HepG2 (cell line): ENCODE measurements around the gene PTPRM. TPM values are rescaled to one million over a fixed set of nuclear protein-coding genes. Genes with fewer than 3 reads are reported as not detected.

ENCODE experiments used
- ATAC-seq: fragments of 200-7000 bp; cut with Tn5 transposase; 3 replicates; pipeline ENCODE4 v1.9.1; 2020; ENCODE audit warnings: mild to moderate bottlenecking, moderate library complexity
- BruUV-seq: library from RNA; stranded (reverse); fragments of 400-500 nt; replicated peaks from 2 replicates; lab custom pipeline; 2021; lab: Mats Ljungman, UMichigan
- CTCF ChIA-PET: fragments of 300-600 bp; formaldehyde crosslinking; extraction: SDS; loops from one replicate; lab custom pipeline; 2021; ENCODE audit warnings: low total read pairs, inconsistent platforms, low intra/inter-chr PET ratio; lab: Yijun Ruan, JAX
- POLR2A ChIA-PET: fragments of 350-600 bp; sonication (Branson Sonifier 250); formaldehyde crosslinking; loops from one replicate; lab custom pipeline; 2020; ENCODE audit warnings: antibody characterized with exemption, inconsistent platforms; lab: Yijun Ruan, JAX
- DNase-seq: peaks from one replicate; pipeline ENCODE4 v3.0.0-alpha.2; 2015; ENCODE audit warnings: low spot score
- FAIRE-seq: peaks from 3 replicates; lab custom pipeline; 2011; peaks lifted over from hg19 to GRCh38; lab: Jason Lieb, UNC
- H2AFZ ChIP-seq: one replicate; pipeline ENCODE4 v1.6.1; 2011; ENCODE audit warnings: low read length, inconsistent platforms
- H3K27ac ChIP-seq: fragments of 300-600 bp; 3 replicates; pipeline ENCODE4 v1.8.0; 2011; ENCODE audit warnings: mixed run types, mild to moderate bottlenecking, mixed read lengths, low read length, inconsistent platforms; ENCODE audit not compliant: insufficient read depth; ENCODE audit errors: extremely low read length
- H3K27me3 ChIP-seq, 2 experiments: fragments of 200-600 bp in 1 of 2; 2 replicates in 1 of 2; 3 replicates in 1 of 2; pipeline versions ENCODE4 v1.6.0 to v1.8.0; 2011; ENCODE audit warnings: low read length in 2 of 2, mild to moderate bottlenecking in 2 of 2, moderate library complexity in 2 of 2, inconsistent platforms in 1 of 2; ENCODE audit not compliant: insufficient read depth in 2 of 2, control insufficient read depth in 1 of 2
- H3K36me3 ChIP-seq, 2 experiments: fragments of 200-600 bp in 1 of 2; replicated peaks in 1 of 2; 2 replicates in 1 of 2; 3 replicates in 1 of 2; pipeline versions ENCODE4 v1.5.1 to v1.8.0; 2011; ENCODE audit warnings: low read length in 2 of 2, inconsistent platforms in 1 of 2; ENCODE audit not compliant: insufficient read depth in 2 of 2, control insufficient read depth in 1 of 2
- H3K4me1 ChIP-seq: 2 replicates; pipeline ENCODE4 v1.5.1; 2012; ENCODE audit warnings: low read length, inconsistent platforms; ENCODE audit not compliant: insufficient read depth
- H3K4me2 ChIP-seq: 2 replicates; pipeline ENCODE4 v1.6.0; 2011; ENCODE audit warnings: low read depth, low read length, inconsistent platforms
- H3K4me3 ChIP-seq, 3 experiments: fragments of 200-600 bp in 1 of 3; sonication (generic), shearing (Covaris generic) in 1 of 3; replicated peaks in 1 of 3; 2 replicates each; pipeline ENCODE4 v1.5.1; 2011 to 2016; ENCODE audit warnings: low read length in 3 of 3, inconsistent platforms in 2 of 3, low read depth in 2 of 3, mild to moderate bottlenecking in 2 of 3, control low read depth in 1 of 3, mixed read lengths in 1 of 3; ENCODE audit not compliant: insufficient read depth in 1 of 3
- H3K79me2 ChIP-seq: one replicate; pipeline ENCODE4 v1.6.1; 2011; ENCODE audit warnings: low read length, inconsistent platforms; ENCODE audit not compliant: insufficient read depth
- H3K9ac ChIP-seq: 2 replicates; pipeline ENCODE4 v1.6.0; 2011; ENCODE audit warnings: mild to moderate bottlenecking, low read depth, low read length, inconsistent platforms; ENCODE audit not compliant: insufficient read depth
- H3K9me3 ChIP-seq: 2 replicates; pipeline ENCODE4 v1.5.1; 2012; ENCODE audit warnings: mild to moderate bottlenecking, low read length
- H4K20me1 ChIP-seq: 2 replicates; pipeline ENCODE4 v1.6.0; 2011; ENCODE audit warnings: inconsistent platforms, mild to moderate bottlenecking, low read length, moderate library complexity; ENCODE audit not compliant: insufficient read depth
- ARNT ChIP-seq: fragments of 450-650 bp; IDR thresholded peaks from 2 replicates; pipeline ENCODE4 v1.6.1; 2017
- ARNTL ChIP-seq: sonication (generic); formaldehyde crosslinking; IDR thresholded peaks from 2 replicates; pipeline ENCODE4 v1.4.0; 2020; ENCODE audit warnings: mild to moderate bottlenecking, missing genetic modification reagents
- CC2D1A ChIP-seq: sonication (generic); formaldehyde crosslinking; IDR thresholded peaks from 2 replicates; pipeline ENCODE4 v1.8.1; 2023; ENCODE audit warnings: mild to moderate bottlenecking, missing genetic modification reagents
- CREB1 ChIP-seq, 2 experiments: fragments of 450-650 bp in 1 of 2; IDR thresholded peaks; 2 replicates each; pipeline ENCODE4 v1.6.1; 2016 to 2017; ENCODE audit warnings: control low read depth in 1 of 2, mild to moderate bottlenecking in 1 of 2, missing compliant biosample characterization in 1 of 2, missing genetic modification characterization in 1 of 2
- EZH2 ChIP-seq: conservative IDR thresholded peaks from 2 replicates; pipeline ENCODE4 v1.6.1; 2012; ENCODE audit warnings: mild to moderate bottlenecking, low read depth, low read length, moderate library complexity
- HNRNPLL ChIP-seq: fragments of 200-400 bp; formaldehyde crosslinking; IDR thresholded peaks from 2 replicates; pipeline ENCODE4 v1.6.1; 2017; ENCODE audit warnings: mild to moderate bottlenecking, low read depth, low read length; ENCODE audit not compliant: poor library complexity, severe bottlenecking
- KMT2B ChIP-seq: IDR thresholded peaks from 2 replicates; pipeline ENCODE4 v1.6.1; 2016; ENCODE audit warnings: missing genetic modification reagents, missing compliant biosample characterization
- RFXANK ChIP-seq: IDR thresholded peaks from 2 replicates; pipeline ENCODE4 v1.6.1; 2016
- ZBTB20 ChIP-seq: sonication (generic); formaldehyde crosslinking; IDR thresholded peaks from 2 replicates; pipeline ENCODE4 v1.8.1; 2023; ENCODE audit warnings: missing genetic modification reagents, low read depth, mild to moderate bottlenecking, borderline replicate concordance
- ZFAT ChIP-seq: sonication (generic); formaldehyde crosslinking; conservative IDR thresholded peaks from 2 replicates; pipeline ENCODE4 v1.8.1; 2023; ENCODE audit warnings: missing genetic modification reagents, inconsistent platforms
- ZKSCAN1 ChIP-seq: fragments of 150-350 bp; IDR thresholded peaks from 2 replicates; pipeline ENCODE4 v1.6.1; 2014; ENCODE audit warnings: low read length
- ZNF407 ChIP-seq: sonication (generic); formaldehyde crosslinking; IDR thresholded peaks from one replicate; pipeline ENCODE4 v1.5.1; 2020; ENCODE audit warnings: mild to moderate bottlenecking, missing genetic modification reagents; ENCODE audit errors: not compliant biosample characterization
- ZNF609 ChIP-seq: sonication (generic); formaldehyde crosslinking; IDR thresholded peaks from 2 replicates; pipeline ENCODE4 v1.4.0; 2020; ENCODE audit warnings: mild to moderate bottlenecking, missing genetic modification reagents, borderline replicate concordance
- WGBS: methylation state at CpG from one replicate; pipeline ENCODE4 v1.1.6; 2017; ENCODE audit warnings: low lambda C conversion rate; 5-methylcytosine and 5-hydroxymethylcytosine counted together
- in situ Hi-C: cut with HindIII; loops from 2 replicates; pipeline ENCODE4 v1.10.0; 2017; ENCODE audit warnings: low pct_unique_long_range_greater_than_20kb; ENCODE audit not compliant: extremely low pct_ligation_motif_present
- intact Hi-C: fragments of 100-400 bp; cut with micrococcal nuclease; formaldehyde crosslinking; loops from one replicate; pipeline ENCODE4 v1.10.0; 2022; ENCODE audit not compliant: unreplicated experiment
- polyA plus RNA-seq, 8 experiments: library from polyadenylated mRNA; depleted of rRNA in 3 of 8; stranded (reverse) in 7 of 8; unstranded in 1 of 8; fragments of >200 nt; fragmentation: Illumina TruSeq in 4 of 8; extraction: Trizol in 4 of 8; gene quantifications; 2 replicates each; pipeline versions ENCODE4 v1.2.1 to v1.2.3, GENCODE V29; 2011 to 2016; ENCODE audit warnings: low read depth in 4 of 8, missing spikeins in 1 of 8, mixed read lengths in 1 of 8; ENCODE audit not compliant: insufficient read depth in 1 of 8
- total RNA-seq, 5 experiments: library from RNA; depleted of rRNA; stranded (reverse); fragments of >200 nt; fragmentation: Illumina TruSeq; extraction: Trizol; gene quantifications; 2 replicates each; pipeline ENCODE4 v1.2.3, GENCODE V29; 2016; ENCODE audit warnings: low read depth in 1 of 5

The PTPRM gene
- total and polyA plus RNA-seq, 2 of the 13 experiments (the other 11 are each of a cell fraction or from before 2014, with no cell fraction given): 12.6 to 108 TPM

DNA sequence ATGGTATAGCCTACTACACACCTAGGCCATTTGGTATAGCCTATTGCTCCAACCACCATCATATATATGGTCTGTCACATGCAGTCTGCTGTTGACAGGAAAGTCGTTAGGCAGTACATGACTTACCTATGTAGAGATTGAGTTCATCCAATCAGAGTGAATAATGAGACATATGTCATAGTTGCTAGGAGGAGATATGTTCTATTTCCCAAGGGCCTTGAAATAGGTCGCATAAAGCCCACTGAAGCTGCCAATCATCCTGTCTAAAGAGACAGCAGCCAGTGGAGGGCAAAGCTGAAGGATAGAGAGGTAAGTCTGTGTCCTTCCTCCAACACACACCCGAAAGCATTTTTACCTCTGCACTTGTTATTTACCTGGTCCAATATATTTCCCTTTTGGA, 263.4 kb downstream of the PTPRM start:
- WGBS: 89% methylated on average over 3 of the region's 3 CpGs
- Histone ChIP-seq H3K4me1 (no peaks in the 10 kb centered on the region), H3K27ac (no peak overlapping the region), H3K27me3 (no peaks in the 10 kb centered on the region), H3K79me2 (no peaks in the 10 kb centered on the region), H3K9ac (no peak overlapping the region), H3K36me3 (no peaks in the 10 kb centered on the region), H3K9me3 (no peaks in the 10 kb centered on the region), H3K4me3 (no peak overlapping the region), H3K4me2 (no peak overlapping the region), H4K20me1 (no peaks in the 10 kb centered on the region), H2AFZ (no peak overlapping the region)
- no peak for DNase-seq
- intact Hi-C loops (loop anchor here (10.0 kb wide), 1 partner anchor 64 kb away; no protein-coding TSS in a partner anchor), in situ Hi-C loops (no loop called here)
- CTCF ChIA-PET: no interaction called here
- FAIRE-seq: no peak
- BruUV-seq: no TSS peak
- POLR2A ChIA-PET: no interaction called here
- ATAC-seq: peak; percentile 38; the same call in 1 of the 3 replicates
- no peak for TF ChIP-seq ZNF407 (CRISPR knock-in tag)
- no peak for TF ChIP-seq ZFAT (CRISPR knock-in tag)
- TF ChIP-seq ARNT: no peak
- TF ChIP-seq RFXANK: peak; percentile 99
- no peak for TF ChIP-seq ZKSCAN1
- TF ChIP-seq ZBTB20 (CRISPR knock-in tag): no peak
- TF ChIP-seq EZH2: no peak
- no peak for TF ChIP-seq ARNTL (CRISPR knock-in tag)
- no peak for TF ChIP-seq HNRNPLL
- no peak for TF ChIP-seq KMT2B
- no peak for TF ChIP-seq ZNF609 (CRISPR knock-in tag)
- no peak for TF ChIP-seq CREB1 (IDR thresholded peaks at IDR 0.05)
- peak; percentile 55 for TF ChIP-seq CREB1 (CRISPR knock-in tag; IDR thresholded peaks at IDR 0.05)
- TF ChIP-seq CC2D1A (CRISPR knock-in tag): no peak
